HepG2 (cell line): ENCODE results near the gene NXPH4. TPM values are rescaled to one million over a fixed set of nuclear protein-coding genes. Genes with fewer than 3 reads are reported as not detected.

Source experiments
- CC2D1A ChIP-seq: sonication (generic); formaldehyde crosslinking; IDR thresholded peaks from 2 replicates; pipeline ENCODE4 v1.8.1; 2023; ENCODE audit warnings: mild to moderate bottlenecking, missing genetic modification reagents
- EP300 ChIP-seq, 3 experiments: sonication (generic) in 1 of 3; formaldehyde crosslinking in 1 of 3; IDR thresholded peaks; 2 replicates each; pipeline versions ENCODE4 v1.5.1 to v1.6.1; 2011 to 2020; ENCODE audit warnings: low read depth in 2 of 3, low read length in 2 of 3, borderline replicate concordance in 1 of 3, improper control_type of control experiment in 1 of 3, mild to moderate bottlenecking in 1 of 3, missing genetic modification reagents in 1 of 3, moderate library complexity in 1 of 3
- FOXP4 ChIP-seq: sonication (generic); formaldehyde crosslinking; IDR thresholded peaks from 2 replicates; pipeline ENCODE4 v1.4.0; 2020; ENCODE audit warnings: missing genetic modification reagents
- GFI1 ChIP-seq: sonication (generic); formaldehyde crosslinking; IDR thresholded peaks from 2 replicates; pipeline ENCODE4 v1.5.0; 2020; ENCODE audit warnings: missing genetic modification reagents, mild to moderate bottlenecking, borderline replicate concordance
- IKZF4 ChIP-seq: sonication (generic); formaldehyde crosslinking; IDR thresholded peaks from 2 replicates; pipeline ENCODE4 v1.5.1; 2020; ENCODE audit warnings: borderline replicate concordance, mild to moderate bottlenecking, low read depth, missing genetic modification reagents; ENCODE audit errors: not compliant biosample characterization
- KDM2A ChIP-seq: sonication (generic); formaldehyde crosslinking; IDR thresholded peaks from 2 replicates; pipeline ENCODE4 v1.4.0; 2020; ENCODE audit warnings: low read depth, missing genetic modification reagents, borderline replicate concordance
- MBD4 ChIP-seq: IDR thresholded peaks from 2 replicates; pipeline ENCODE4 v1.6.1; 2012; ENCODE audit warnings: low read length, inconsistent platforms, borderline replicate concordance
- POGZ ChIP-seq: sonication (generic); formaldehyde crosslinking; IDR thresholded peaks from 2 replicates; pipeline ENCODE4 v1.4.0; 2020; ENCODE audit warnings: mild to moderate bottlenecking, missing genetic modification reagents
- SALL1 ChIP-seq: sonication (generic); formaldehyde crosslinking; IDR thresholded peaks from 2 replicates; pipeline ENCODE4 v1.8.0; 2022; ENCODE audit warnings: mild to moderate bottlenecking, missing genetic modification reagents
- SETDB1 ChIP-seq: sonication (generic); formaldehyde crosslinking; IDR thresholded peaks from 2 replicates; pipeline ENCODE4 v1.5.1; 2020; ENCODE audit warnings: missing genetic modification reagents, mild to moderate bottlenecking, borderline replicate concordance
- SP4 ChIP-seq: sonication (generic); formaldehyde crosslinking; IDR thresholded peaks from 2 replicates; pipeline ENCODE4 v1.8.1; 2023; ENCODE audit warnings: mild to moderate bottlenecking, missing genetic modification reagents
- ZBTB14 ChIP-seq: sonication (generic); formaldehyde crosslinking; IDR thresholded peaks from 2 replicates; pipeline ENCODE4 v1.4.0; 2020; ENCODE audit warnings: missing genetic modification reagents
- ZFY ChIP-seq: sonication (generic); formaldehyde crosslinking; IDR thresholded peaks from 2 replicates; pipeline ENCODE4 v1.4.0; 2020; ENCODE audit warnings: missing genetic modification reagents
- ZNF331 ChIP-seq: sonication (generic); formaldehyde crosslinking; IDR thresholded peaks from 2 replicates; pipeline ENCODE4 v1.4.0; 2020; ENCODE audit warnings: missing genetic modification reagents
- ZNF446 ChIP-seq: sonication (generic); formaldehyde crosslinking; IDR thresholded peaks from 2 replicates; pipeline ENCODE4 v1.5.0; 2020; ENCODE audit warnings: mild to moderate bottlenecking, missing genetic modification reagents
- ZNF484 ChIP-seq: sonication (generic); formaldehyde crosslinking; IDR thresholded peaks from 2 replicates; pipeline ENCODE4 v1.5.1; 2020; ENCODE audit warnings: mild to moderate bottlenecking, low read depth, missing genetic modification reagents, borderline replicate concordance
- ZNF547 ChIP-seq: sonication (generic); formaldehyde crosslinking; IDR thresholded peaks from 2 replicates; pipeline ENCODE4 v1.5.1; 2020; ENCODE audit warnings: mild to moderate bottlenecking, missing genetic modification reagents
- ZNF563 ChIP-seq: sonication (generic); formaldehyde crosslinking; IDR thresholded peaks from 2 replicates; pipeline ENCODE4 v1.8.0; 2022; ENCODE audit warnings: mild to moderate bottlenecking, moderate library complexity, missing genetic modification reagents
- ZNF616 ChIP-seq: sonication (generic); formaldehyde crosslinking; IDR thresholded peaks from 2 replicates; pipeline ENCODE4 v1.5.0; 2020; ENCODE audit warnings: low read depth, mild to moderate bottlenecking, missing genetic modification reagents
- polyA plus RNA-seq, 8 experiments: library from polyadenylated mRNA; depleted of rRNA in 3 of 8; stranded (reverse) in 7 of 8; unstranded in 1 of 8; fragments of >200 nt; fragmentation: Illumina TruSeq in 4 of 8; extraction: Trizol in 4 of 8; gene quantifications; 2 replicates each; pipeline versions ENCODE4 v1.2.1 to v1.2.3, GENCODE V29; 2011 to 2016; ENCODE audit warnings: low read depth in 4 of 8, missing spikeins in 1 of 8, mixed read lengths in 1 of 8; ENCODE audit not compliant: insufficient read depth in 1 of 8
- total RNA-seq, 5 experiments: library from RNA; depleted of rRNA; stranded (reverse); fragments of >200 nt; fragmentation: Illumina TruSeq; extraction: Trizol; gene quantifications; 2 replicates each; pipeline ENCODE4 v1.2.3, GENCODE V29; 2016; ENCODE audit warnings: low read depth in 1 of 5
- TF ChIP-seq, protein P1 (sequence below): sonication (generic); formaldehyde crosslinking; IDR thresholded peaks from 2 replicates; pipeline ENCODE4 v1.8.1; 2023; ENCODE audit warnings: mild to moderate bottlenecking, moderate library complexity, missing genetic modification reagents
- TF ChIP-seq, protein P2 (sequence below): sonication (generic); formaldehyde crosslinking; IDR thresholded peaks from 2 replicates; pipeline ENCODE4 v1.4.0; 2020; ENCODE audit warnings: missing genetic modification reagents, borderline replicate concordance

The NXPH4 gene
- total and polyA plus RNA-seq, 2 of the 13 experiments (the other 11 are each of a cell fraction or from before 2014, with no cell fraction given), result 0.13 TPM; not detected in 1

- TF ChIP-seq EP300 (IDR thresholded peaks at IDR 0.05; ENCODE audit: low read depth in 2 of 2, low read length in 2 of 2), result no peak
- no peak for TF ChIP-seq EP300 (CRISPR knock-in tag; IDR thresholded peaks at IDR 0.05; ENCODE audit: borderline replicate concordance)
- TF ChIP-seq CC2D1A (CRISPR knock-in tag), result no peak
- no peak for TF ChIP-seq POGZ
- TF ChIP-seq SP4, result no peak
- no peak for TF ChIP-seq FOXP4 (CRISPR knock-in tag)
- peak; percentile 67; the same call in 1 of the 2 replicates for TF ChIP-seq ZFY (CRISPR knock-in tag)
- TF ChIP-seq SALL1 (CRISPR knock-in tag), result no peak
- TF ChIP-seq, protein P1, sequence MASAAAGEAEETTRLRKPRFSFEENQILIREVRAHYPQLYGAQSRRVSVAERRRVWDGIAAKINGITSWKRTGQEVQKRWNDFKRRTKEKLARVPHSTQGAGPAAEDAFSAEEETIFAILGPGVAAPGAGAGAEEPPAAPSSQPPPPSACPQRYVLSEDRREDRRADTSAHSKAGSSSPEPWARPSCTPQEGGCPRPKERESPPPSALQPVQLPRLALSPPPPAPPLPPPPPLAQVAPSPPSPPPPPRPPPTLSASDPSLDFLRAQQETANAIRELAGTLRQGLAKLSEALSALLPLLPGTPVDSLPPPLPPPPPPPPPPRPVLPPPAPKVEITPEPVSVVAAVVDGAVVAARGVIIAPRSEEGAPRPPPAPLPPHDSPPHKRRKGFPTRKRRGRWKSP (CRISPR knock-in tag), result no peak
- TF ChIP-seq MBD4, result no peak
- no peak for TF ChIP-seq ZNF331
- TF ChIP-seq ZNF446 (CRISPR knock-in tag), result no peak
- TF ChIP-seq ZBTB14 (CRISPR knock-in tag), result peak; percentile 24; the same call in 1 of the 2 replicates
- TF ChIP-seq ZNF484 (CRISPR knock-in tag), result no peak
- no peak for TF ChIP-seq ZNF547 (CRISPR knock-in tag)
- TF ChIP-seq IKZF4 (CRISPR knock-in tag), result no peak
- no peak for TF ChIP-seq ZNF563 (CRISPR knock-in tag)
- TF ChIP-seq ZNF616, result no peak
- no peak for TF ChIP-seq GFI1 (CRISPR knock-in tag)
- TF ChIP-seq, protein P2, sequence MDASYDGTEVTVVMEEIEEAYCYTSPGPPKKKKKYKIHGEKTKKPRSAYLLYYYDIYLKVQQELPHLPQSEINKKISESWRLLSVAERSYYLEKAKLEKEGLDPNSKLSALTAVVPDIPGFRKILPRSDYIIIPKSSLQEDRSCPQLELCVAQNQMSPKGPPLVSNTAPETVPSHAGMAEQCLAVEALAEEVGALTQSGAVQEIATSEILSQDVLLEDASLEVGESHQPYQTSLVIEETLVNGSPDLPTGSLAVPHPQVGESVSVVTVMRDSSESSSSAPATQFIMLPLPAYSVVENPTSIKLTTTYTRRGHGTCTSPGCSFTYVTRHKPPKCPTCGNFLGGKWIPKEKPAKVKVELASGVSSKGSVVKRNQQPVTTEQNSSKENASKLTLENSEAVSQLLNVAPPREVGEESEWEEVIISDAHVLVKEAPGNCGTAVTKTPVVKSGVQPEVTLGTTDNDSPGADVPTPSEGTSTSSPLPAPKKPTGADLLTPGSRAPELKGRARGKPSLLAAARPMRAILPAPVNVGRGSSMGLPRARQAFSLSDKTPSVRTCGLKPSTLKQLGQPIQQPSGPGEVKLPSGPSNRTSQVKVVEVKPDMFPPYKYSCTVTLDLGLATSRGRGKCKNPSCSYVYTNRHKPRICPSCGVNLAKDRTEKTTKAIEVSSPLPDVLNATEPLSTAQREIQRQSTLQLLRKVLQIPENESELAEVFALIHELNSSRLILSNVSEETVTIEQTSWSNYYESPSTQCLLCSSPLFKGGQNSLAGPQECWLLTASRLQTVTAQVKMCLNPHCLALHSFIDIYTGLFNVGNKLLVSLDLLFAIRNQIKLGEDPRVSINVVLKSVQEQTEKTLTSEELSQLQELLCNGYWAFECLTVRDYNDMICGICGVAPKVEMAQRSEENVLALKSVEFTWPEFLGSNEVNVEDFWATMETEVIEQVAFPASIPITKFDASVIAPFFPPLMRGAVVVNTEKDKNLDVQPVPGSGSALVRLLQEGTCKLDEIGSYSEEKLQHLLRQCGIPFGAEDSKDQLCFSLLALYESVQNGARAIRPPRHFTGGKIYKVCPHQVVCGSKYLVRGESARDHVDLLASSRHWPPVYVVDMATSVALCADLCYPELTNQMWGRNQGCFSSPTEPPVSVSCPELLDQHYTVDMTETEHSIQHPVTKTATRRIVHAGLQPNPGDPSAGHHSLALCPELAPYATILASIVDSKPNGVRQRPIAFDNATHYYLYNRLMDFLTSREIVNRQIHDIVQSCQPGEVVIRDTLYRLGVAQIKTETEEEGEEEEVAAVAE (CRISPR knock-in tag), result no peak
- 0 out of 2 replicates have a peak, but pooled peaks have one; percentile 21 for TF ChIP-seq KDM2A (CRISPR knock-in tag)
- TF ChIP-seq SETDB1 (CRISPR knock-in tag), result no peak
Observed at GRCh38 chr12:57224973-57225679, 8.5 kb downstream of the NXPH4 start (continued).
